Tracheal epithelial cell (primary cell): ENCODE measurements around the gene NMNAT2. TPM values are rescaled to one million over a fixed set of nuclear protein-coding genes. Genes with fewer than 3 reads are reported as not detected.

ENCODE experiments used
- total RNA-seq: library from RNA; depleted of rRNA; stranded (reverse); fragments of >200 nt; gene quantifications from 2 replicates; pipeline ENCODE4 v1.2.1, GENCODE V29; 2014

NMNAT2 gene
- total RNA-seq: under 0.01 and 0.21 TPM in 2 replicates

GRCh38 chr1:183417772-183418491, at the start of gene NMNAT2:
Gene NMNAT2, minus strand, starts transcription at chr1:183418380. Its CDS starts 113 bp downstream, at chr1:183418267.

Other genes with a start within 250 kb of the NMNAT2 start
- gene LAMC2, start 232.1 kb downstream of the NMNAT2 start, total RNA-seq: 656 and 1,907 TPM in 2 replicates
- 25.4 and 27.5 TPM in 2 replicates for gene SMG7, start 54.1 kb upstream of the NMNAT2 start, total RNA-seq
- 52.6 and 109 TPM in 2 replicates for gene NCF2, start 172.1 kb upstream of the NMNAT2 start, total RNA-seq
- gene ARPC5, start 217.4 kb upstream of the NMNAT2 start, total RNA-seq: 91.6 and 92.5 TPM in 2 replicates
- gene APOBEC4, start 234.9 kb upstream of the NMNAT2 start, total RNA-seq: not detected in 2 replicates